ENCODE results near the gene MAGEB6.
"Not testable (repeated sequence)": the region's sequence is repeated elsewhere in the genome, so short reads cannot be mapped to it uniquely, and the experiment has no call there.

MAGEB6 gene

GRCh38 chrX:26192204-26192603 lies at the start of gene MAGEB6:
Gene MAGEB6, plus strand, starts transcription at chrX:26192440. Its CDS starts 1,407 bp downstream, at chrX:26193847.
- DNase-seq (ENCODE audit: low read depth in 2 of 2, low spot score in 1 of 2): no peak

GRCh38 chrX:26146024-26146423 lies 46.2 kb upstream of the MAGEB6 start:
- DNase-seq (ENCODE audit: low read depth in 2 of 2, low spot score in 1 of 2): no peak

- DNase-seq (ENCODE audit: low read depth in 2 of 2, low spot score in 1 of 2): no peak
These were observed 31.9 kb upstream of the MAGEB6 start, which contains the start of gene MAGEB6B for GRCh38 chrX:26160301-26160700. Gene MAGEB6B, plus strand, starts transcription at chrX:26160601. Its CDS starts 0 bp downstream, at chrX:26160601.

GRCh38 chrX:26203561-26203960 lies 11.3 kb downstream of the MAGEB6 start:
- DNase-seq (ENCODE audit: low read depth in 2 of 2, low spot score in 1 of 2): no peak

GRCh38 chrX:26204717-26205116 lies 12.5 kb downstream of the MAGEB6 start:
- DNase-seq (ENCODE audit: low read depth in 2 of 2, low spot score in 1 of 2): not testable (repeated sequence)

- no peak for DNase-seq (ENCODE audit: low read depth in 2 of 2, low spot score in 1 of 2)
These were observed 15.8 kb downstream of the MAGEB6 start for GRCh38 chrX:26208012-26208411.

- DNase-seq (ENCODE audit: low read depth in 2 of 2, low spot score in 1 of 2): no peak
These were observed 23.6 kb downstream of the MAGEB6 start, which contains the start of gene MAGEB5 for GRCh38 chrX:26215869-26216268. Gene MAGEB5, plus strand, starts transcription at chrX:26216169. Its CDS starts 1,133 bp downstream, at chrX:26217302.

GRCh38 chrX:26219351-26219750 lies 27.1 kb downstream of the MAGEB6 start:
- no peak for DNase-seq (ENCODE audit: low read depth in 2 of 2, low spot score in 1 of 2)

GRCh38 chrX:26234177-26234576 lies 41.9 kb downstream of the MAGEB6 start:
- no peak for DNase-seq (ENCODE audit: low read depth in 2 of 2, low spot score in 1 of 2)
